ENCODE results near the gene TMEM91. TPM values are rescaled to one million over a fixed set of nuclear protein-coding genes. Genes with fewer than 3 reads are reported as not detected.

The TMEM91 gene
- total RNA-seq, 4 donors from 2014 or later, result 9.7 to 17.2 (median 14.1) TPM

- Histone ChIP-seq H3K4me3 (no peak overlapping the region), H3K27me3 (peaks cover 0 to 6% (median 0%) of the 10 kb centered on the region in 4 donors), H3K36me3 (no peaks in the 10 kb centered on the region), H3K4me1 (peaks cover 9 to 27% (median 21%) of the 10 kb centered on the region in 4 donors), H3K27ac (replicated peaks in 1 of 4) (no peak overlapping the region), H3K9me3 (no peaks in the 10 kb centered on the region)
- no peak for DNase-seq (ENCODE audit: extremely low spot score)
- WGBS, result 92% methylated on average over 12 of the region's 13 CpGs
- intact Hi-C loops (cut with DNase I), result no loop called here
- no peak for TF ChIP-seq EP300 (IDR thresholded peaks at IDR 0.05)
- TF ChIP-seq, protein P1, sequence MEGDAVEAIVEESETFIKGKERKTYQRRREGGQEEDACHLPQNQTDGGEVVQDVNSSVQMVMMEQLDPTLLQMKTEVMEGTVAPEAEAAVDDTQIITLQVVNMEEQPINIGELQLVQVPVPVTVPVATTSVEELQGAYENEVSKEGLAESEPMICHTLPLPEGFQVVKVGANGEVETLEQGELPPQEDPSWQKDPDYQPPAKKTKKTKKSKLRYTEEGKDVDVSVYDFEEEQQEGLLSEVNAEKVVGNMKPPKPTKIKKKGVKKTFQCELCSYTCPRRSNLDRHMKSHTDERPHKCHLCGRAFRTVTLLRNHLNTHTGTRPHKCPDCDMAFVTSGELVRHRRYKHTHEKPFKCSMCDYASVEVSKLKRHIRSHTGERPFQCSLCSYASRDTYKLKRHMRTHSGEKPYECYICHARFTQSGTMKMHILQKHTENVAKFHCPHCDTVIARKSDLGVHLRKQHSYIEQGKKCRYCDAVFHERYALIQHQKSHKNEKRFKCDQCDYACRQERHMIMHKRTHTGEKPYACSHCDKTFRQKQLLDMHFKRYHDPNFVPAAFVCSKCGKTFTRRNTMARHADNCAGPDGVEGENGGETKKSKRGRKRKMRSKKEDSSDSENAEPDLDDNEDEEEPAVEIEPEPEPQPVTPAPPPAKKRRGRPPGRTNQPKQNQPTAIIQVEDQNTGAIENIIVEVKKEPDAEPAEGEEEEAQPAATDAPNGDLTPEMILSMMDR (IDR thresholded peaks at IDR 0.05), result no peak
- no peak for TF ChIP-seq POLR2A (IDR thresholded peaks at IDR 0.05; ENCODE audit: low read depth)
- TF ChIP-seq POLR2AphosphoS5 (IDR thresholded peaks at IDR 0.05), result no peak
These were observed 18.6 kb upstream of the TMEM91 start for GRCh38 chr19:41357746-41358145.

DNA sequence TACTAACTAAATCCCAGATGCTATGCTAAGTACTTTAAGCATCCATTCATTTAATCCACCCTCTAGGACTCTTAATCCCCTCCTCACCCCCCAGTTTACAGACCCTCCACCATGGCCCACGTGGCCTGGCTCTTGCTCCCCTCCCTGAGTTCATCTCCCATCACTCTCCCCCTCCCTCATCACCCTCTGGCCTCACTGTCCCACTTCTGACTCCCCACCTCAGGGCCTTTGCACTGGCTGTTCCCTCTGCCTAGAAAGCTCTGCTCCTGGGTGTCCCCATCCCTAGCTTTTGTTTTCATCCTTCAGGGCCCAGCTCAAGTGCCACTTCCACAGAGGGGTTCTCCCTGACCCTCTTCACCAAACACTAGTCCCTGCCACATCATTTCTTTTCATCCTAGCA lies 16.6 kb upstream of the TMEM91 start:
- peaks cover 6 to 26% (median 18%) of the 10 kb centered on the region in 4 donors for H3K4me1 ChIP-seq
- no peaks in the 10 kb centered on the region for H3K9me3 ChIP-seq
- TF ChIP-seq POLR2A (IDR thresholded peaks at IDR 0.05; ENCODE audit: low read depth) (no peak), POLR2AphosphoS5 (IDR thresholded peaks at IDR 0.05) (no peak), EP300 (IDR thresholded peaks at IDR 0.05) (no peak)
- TF ChIP-seq, protein P1 (IDR thresholded peaks at IDR 0.05), result no peak
- 100% methylated on average over 1 of the region's 1 CpG for WGBS
- H3K27me3 ChIP-seq, result no peaks in the 10 kb centered on the region
- intact Hi-C loops (cut with DNase I), result no loop called here
- no peaks in the 10 kb centered on the region for H3K36me3 ChIP-seq
- no peak overlapping the region for H3K27ac ChIP-seq (replicated peaks in 1 of 4)
- no peak for DNase-seq (ENCODE audit: extremely low spot score)
- H3K4me3 ChIP-seq, result no peak overlapping the region

DNA sequence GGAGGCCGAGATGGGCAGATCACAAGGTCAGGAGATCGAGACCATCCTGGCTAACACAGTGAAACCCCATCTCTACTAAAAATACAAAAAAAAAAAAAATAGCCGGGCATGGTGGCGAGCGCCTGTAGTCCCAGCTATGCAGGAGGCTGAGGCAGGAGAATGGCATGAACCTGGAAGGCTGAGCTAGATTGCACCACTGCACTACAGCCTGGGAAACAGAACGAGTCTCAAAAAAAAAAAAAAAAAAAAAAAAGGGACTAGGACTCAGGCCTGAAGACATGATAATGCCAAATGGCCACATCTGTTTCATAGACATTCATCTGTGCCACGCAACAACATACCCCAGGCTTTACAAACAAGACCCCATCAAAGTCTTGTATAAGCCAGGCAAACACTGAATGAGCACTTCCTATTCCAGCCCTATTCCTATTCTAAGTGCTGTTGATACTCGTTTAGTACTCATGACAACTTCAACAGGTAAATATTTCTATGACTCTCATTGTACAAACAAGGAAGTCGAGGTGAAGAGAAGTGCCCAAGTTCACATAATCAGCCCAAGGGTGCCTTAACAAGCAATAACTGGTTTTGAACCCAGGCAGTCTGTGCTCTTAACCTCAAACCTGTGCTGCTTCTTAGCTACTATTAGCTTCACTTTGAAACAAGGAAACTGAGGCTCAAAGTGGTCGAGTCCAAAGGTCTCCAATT lies 14.0 kb upstream of the TMEM91 start:
- no peaks in the 10 kb centered on the region for H3K36me3 ChIP-seq
- no peak for DNase-seq (ENCODE audit: extremely low spot score)
- TF ChIP-seq POLR2A (IDR thresholded peaks at IDR 0.05; ENCODE audit: low read depth) (no peak), POLR2AphosphoS5 (IDR thresholded peaks at IDR 0.05) (no peak), EP300 (IDR thresholded peaks at IDR 0.05) (no peak)
- TF ChIP-seq, protein P1 (IDR thresholded peaks at IDR 0.05), result no peak
- H3K4me1 ChIP-seq, result peaks cover 5 to 26% (median 20%) of the 10 kb centered on the region in 4 donors
- intact Hi-C loops (cut with DNase I), result no loop called here
- no peaks in the 10 kb centered on the region for H3K27me3 ChIP-seq
- no peaks in the 10 kb centered on the region for H3K9me3 ChIP-seq
- 90% methylated on average over 10 of the region's 10 CpGs for WGBS
- H3K27ac ChIP-seq (replicated peaks in 1 of 4), result no peak overlapping the region
- no peak overlapping the region for H3K4me3 ChIP-seq

DNA sequence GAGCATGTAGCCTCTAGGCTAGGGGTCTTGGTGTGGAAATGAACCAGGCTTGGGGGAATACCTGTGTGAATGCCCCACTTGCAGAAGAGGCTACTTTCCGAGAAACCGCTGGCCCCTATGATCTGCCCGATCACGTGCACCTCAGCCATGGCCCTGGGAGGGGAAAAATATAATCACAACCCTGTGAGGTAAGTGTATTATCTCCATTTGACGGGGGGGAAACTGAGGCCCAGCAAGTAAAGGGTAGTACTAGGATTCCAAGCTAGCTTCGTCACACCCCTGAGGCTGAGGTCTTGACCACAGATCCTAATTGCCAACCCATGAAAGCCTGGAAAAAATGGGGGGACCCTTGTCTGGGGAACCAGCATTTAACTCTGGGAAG lies 13.0 kb upstream of the TMEM91 start:
- intact Hi-C loops (cut with DNase I), result no loop called here
- Histone ChIP-seq H3K27me3 (no peaks in the 10 kb centered on the region), H3K9me3 (no peaks in the 10 kb centered on the region), H3K4me1 (peaks cover 5 to 26% (median 20%) of the 10 kb centered on the region in 4 donors), H3K27ac (replicated peaks in 1 of 4) (peak overlapping the region; percentile 93 to 99 (median 96)), H3K36me3 (peaks cover 0 to 4% (median 0%) of the 10 kb centered on the region in 4 donors), H3K4me3 (peak overlapping the region; percentile 65 to 82 (median 74))
- 50% methylated on average over 6 of the region's 6 CpGs for WGBS
- DNase-seq (ENCODE audit: extremely low spot score), result no peak
- TF ChIP-seq POLR2AphosphoS5 (IDR thresholded peaks at IDR 0.05) (no peak), EP300 (IDR thresholded peaks at IDR 0.05) (no peak), POLR2A (IDR thresholded peaks at IDR 0.05; ENCODE audit: low read depth) (no peak)
- TF ChIP-seq, protein P1 (IDR thresholded peaks at IDR 0.05), result no peak

Measured in esophagus muscularis mucosa (tissue), 4 donors.